NB4 (cell line): ENCODE data around the gene MIAT.

Experiments used
- POLR2A ChIP-seq: IDR thresholded peaks from 2 replicates; pipeline ENCODE4 v1.6.1; 2011; ENCODE audit warnings: mild to moderate bottlenecking; ENCODE audit not compliant: insufficient read length; ENCODE audit errors: extremely low read depth
- TF ChIP-seq, protein P1 (sequence below): IDR thresholded peaks from one replicate; pipeline ENCODE4 v1.5.1; 2012; ENCODE audit warnings: low read depth, low read length
- TF ChIP-seq, protein P2 (sequence below): IDR thresholded peaks from 2 replicates; pipeline ENCODE4 v1.6.1; 2011; ENCODE audit warnings: low read depth, low read length

DNA sequence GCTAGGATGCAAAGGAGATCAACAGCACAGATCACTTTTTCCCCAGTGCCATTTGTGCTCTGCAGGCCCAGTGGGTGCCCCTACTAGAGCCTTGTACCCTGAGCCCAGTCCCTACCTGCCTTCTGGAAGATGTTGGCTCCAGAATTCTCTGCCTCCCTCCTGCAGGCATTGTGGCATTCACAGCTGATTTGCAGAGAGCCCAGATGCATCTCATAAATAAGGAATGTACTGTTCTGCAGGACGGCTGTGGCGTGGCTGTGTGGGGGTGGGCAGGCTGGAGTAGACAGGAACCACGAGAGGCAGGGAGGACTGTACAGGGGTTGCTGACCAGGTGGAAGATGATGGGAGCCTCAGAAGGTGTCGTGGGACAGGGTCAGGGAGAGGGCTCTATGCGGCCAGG lies 11.2 kb upstream of the MIAT start:
- TF ChIP-seq, protein P1, sequence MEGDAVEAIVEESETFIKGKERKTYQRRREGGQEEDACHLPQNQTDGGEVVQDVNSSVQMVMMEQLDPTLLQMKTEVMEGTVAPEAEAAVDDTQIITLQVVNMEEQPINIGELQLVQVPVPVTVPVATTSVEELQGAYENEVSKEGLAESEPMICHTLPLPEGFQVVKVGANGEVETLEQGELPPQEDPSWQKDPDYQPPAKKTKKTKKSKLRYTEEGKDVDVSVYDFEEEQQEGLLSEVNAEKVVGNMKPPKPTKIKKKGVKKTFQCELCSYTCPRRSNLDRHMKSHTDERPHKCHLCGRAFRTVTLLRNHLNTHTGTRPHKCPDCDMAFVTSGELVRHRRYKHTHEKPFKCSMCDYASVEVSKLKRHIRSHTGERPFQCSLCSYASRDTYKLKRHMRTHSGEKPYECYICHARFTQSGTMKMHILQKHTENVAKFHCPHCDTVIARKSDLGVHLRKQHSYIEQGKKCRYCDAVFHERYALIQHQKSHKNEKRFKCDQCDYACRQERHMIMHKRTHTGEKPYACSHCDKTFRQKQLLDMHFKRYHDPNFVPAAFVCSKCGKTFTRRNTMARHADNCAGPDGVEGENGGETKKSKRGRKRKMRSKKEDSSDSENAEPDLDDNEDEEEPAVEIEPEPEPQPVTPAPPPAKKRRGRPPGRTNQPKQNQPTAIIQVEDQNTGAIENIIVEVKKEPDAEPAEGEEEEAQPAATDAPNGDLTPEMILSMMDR, result no peak
- no peak for TF ChIP-seq POLR2A
- TF ChIP-seq, protein P2, sequence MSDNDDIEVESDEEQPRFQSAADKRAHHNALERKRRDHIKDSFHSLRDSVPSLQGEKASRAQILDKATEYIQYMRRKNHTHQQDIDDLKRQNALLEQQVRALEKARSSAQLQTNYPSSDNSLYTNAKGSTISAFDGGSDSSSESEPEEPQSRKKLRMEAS, result no peak
